ENCODE results near the gene SYNE2.

Gene SYNE2

GRCh38 chr14:63972323-63972932 is 119.6 kb downstream of the SYNE2 start:
- Histone ChIP-seq H3K4me3 (replicated peaks; ENCODE audit: insufficient read depth, low read length) (no peak overlapping the region), H3K27me3 (ENCODE audit: insufficient read depth, poor library complexity, severe bottlenecking) (no peaks in the 10 kb centered on the region), H3K27ac (replicated peaks) (no peak overlapping the region)
- no peak for TF ChIP-seq CTCF (IDR thresholded peaks at IDR 0.05; ENCODE audit: insufficient read depth, low read length)
- no peak for DNase-seq (ENCODE audit: low read depth in 1 of 2, low spot score in 1 of 2)

- Histone ChIP-seq H3K27me3 (ENCODE audit: insufficient read depth, poor library complexity, severe bottlenecking) (no peaks in the 10 kb centered on the region), H3K4me3 (replicated peaks; ENCODE audit: insufficient read depth, low read length) (no peak overlapping the region), H3K27ac (replicated peaks) (no peak overlapping the region)
- DNase-seq (ENCODE audit: low read depth in 1 of 2, low spot score in 1 of 2): no peak
- TF ChIP-seq GABPA (IDR thresholded peaks at IDR 0.05; ENCODE audit: low read depth): no peak
- TF ChIP-seq SPI1 (IDR thresholded peaks at IDR 0.05; ENCODE audit: borderline replicate concordance, low read depth): no peak
- no peak for TF ChIP-seq REST (IDR thresholded peaks at IDR 0.05; ENCODE audit: insufficient replicate concordance, low read depth)
Observed at GRCh38 chr14:63974176-63974575, 121.4 kb downstream of the SYNE2 start.

GRCh38 chr14:63981569-63981968 is 128.8 kb downstream of the SYNE2 start:
- H3K27ac ChIP-seq (replicated peaks): no peak overlapping the region
- no peaks in the 10 kb centered on the region for H3K27me3 ChIP-seq (ENCODE audit: insufficient read depth, poor library complexity, severe bottlenecking)
- no peak overlapping the region for H3K4me3 ChIP-seq (replicated peaks; ENCODE audit: insufficient read depth, low read length)
- TF ChIP-seq POLR2AphosphoS5 (IDR thresholded peaks at IDR 0.05; ENCODE audit: low read depth) (no peak), REST (IDR thresholded peaks at IDR 0.05; ENCODE audit: insufficient replicate concordance, low read depth) (no peak), GABPA (IDR thresholded peaks at IDR 0.05; ENCODE audit: low read depth) (no peak), SPI1 (IDR thresholded peaks at IDR 0.05; ENCODE audit: borderline replicate concordance, low read depth) (no peak), CTCF (IDR thresholded peaks at IDR 0.05; ENCODE audit: insufficient read depth, low read length) (no peak)
- DNase-seq (ENCODE audit: low read depth in 1 of 2, low spot score in 1 of 2): no peak

- Histone ChIP-seq H3K4me3 (replicated peaks; ENCODE audit: insufficient read depth, low read length) (no peak overlapping the region), H3K27me3 (ENCODE audit: insufficient read depth, poor library complexity, severe bottlenecking) (no peaks in the 10 kb centered on the region), H3K27ac (replicated peaks) (no peak overlapping the region)
- no peak for TF ChIP-seq CTCF (IDR thresholded peaks at IDR 0.05; ENCODE audit: insufficient read depth, low read length)
- no peak for TF ChIP-seq POLR2AphosphoS5 (IDR thresholded peaks at IDR 0.05; ENCODE audit: low read depth)
- TF ChIP-seq SPI1 (IDR thresholded peaks at IDR 0.05; ENCODE audit: borderline replicate concordance, low read depth): no peak
- no peak for TF ChIP-seq REST (IDR thresholded peaks at IDR 0.05; ENCODE audit: insufficient replicate concordance, low read depth)
- no peak for TF ChIP-seq GABPA (IDR thresholded peaks at IDR 0.05; ENCODE audit: low read depth)
- no peak for DNase-seq (ENCODE audit: low read depth in 1 of 2, low spot score in 1 of 2)
Observed at GRCh38 chr14:63982156-63982555, 129.4 kb downstream of the SYNE2 start.

Measured in HL-60 (cell line).